Activated CD4-positive, alpha-beta T cell treated with anti-CD3 and anti-CD28 coated beads, Interleukin-2, Interleukin-6, amounts not matched to agents 100 ng/mL and 50 ng/mL, durations not matched to agents 16 hours and 8 hours (primary cell): ENCODE measurements around the gene HEXA.

ENCODE experiments used
- DNase-seq: peaks from one replicate; pipeline ENCODE4 v3.0.0-alpha.2; 2020

HEXA gene

GRCh38 chr15:72318408-72318942 is 57.3 kb downstream of the HEXA start:
- DNase-seq, result no peak

- no peak for DNase-seq
These were observed 60.0 kb downstream of the HEXA start for GRCh38 chr15:72315706-72316370.

GRCh38 chr15:72313881-72314280 is 61.9 kb downstream of the HEXA start:
- no peak for DNase-seq

- no peak for DNase-seq
These were observed 62.4 kb downstream of the HEXA start for GRCh38 chr15:72313448-72313840.

- DNase-seq, result peak; percentile 76
These were observed 63.0 kb downstream of the HEXA start for GRCh38 chr15:72312605-72313447.

DNA sequence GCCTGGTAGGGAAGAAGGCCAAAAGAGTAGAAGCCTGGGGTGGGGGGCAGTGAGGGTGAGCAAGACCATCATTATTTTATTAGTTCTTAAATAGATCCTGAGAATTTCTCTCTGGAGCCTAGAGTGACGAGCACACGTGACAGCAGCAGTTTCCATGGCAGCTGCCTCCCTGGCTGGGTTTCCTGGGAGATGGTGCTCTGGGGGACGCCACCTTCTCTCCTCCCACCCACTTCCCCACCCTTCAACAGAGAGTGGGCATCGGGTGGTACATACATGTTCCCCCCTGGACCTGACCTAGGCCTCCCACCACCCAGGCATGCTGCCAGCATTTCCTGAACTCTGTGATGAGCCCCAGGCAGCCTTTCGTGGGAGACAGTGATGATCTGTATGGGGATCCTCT is 68.8 kb downstream of the HEXA start:
- no peak for DNase-seq

DNA sequence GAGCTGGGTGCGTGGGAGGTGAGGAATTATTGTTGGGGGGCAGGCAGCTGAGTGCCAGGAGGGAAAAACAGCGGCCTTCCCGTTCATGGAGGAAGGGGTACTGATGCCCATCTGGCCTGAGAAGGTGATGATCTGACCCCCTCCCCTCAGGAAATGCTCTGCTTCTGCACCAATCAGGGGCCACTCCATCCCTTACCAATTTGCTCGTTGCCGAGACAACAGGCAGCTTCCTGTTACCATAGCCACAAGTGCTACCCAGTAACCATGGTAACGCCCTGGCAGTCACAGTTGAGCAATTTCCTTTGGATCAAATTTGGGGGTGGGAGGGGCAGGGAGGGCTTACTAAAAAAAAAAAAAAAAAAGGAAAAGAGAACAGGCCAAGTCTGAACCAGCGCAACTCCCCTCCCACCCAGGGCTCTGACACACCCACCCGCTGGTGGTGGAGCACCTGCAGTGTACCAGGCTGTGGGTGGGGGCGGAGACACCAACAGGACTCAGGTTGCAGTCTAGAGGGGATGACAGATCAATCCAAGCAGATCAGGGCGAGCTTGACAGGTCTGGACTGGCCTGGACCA is 69.5 kb downstream of the HEXA start:
- peak; percentile 70 for DNase-seq

DNA sequence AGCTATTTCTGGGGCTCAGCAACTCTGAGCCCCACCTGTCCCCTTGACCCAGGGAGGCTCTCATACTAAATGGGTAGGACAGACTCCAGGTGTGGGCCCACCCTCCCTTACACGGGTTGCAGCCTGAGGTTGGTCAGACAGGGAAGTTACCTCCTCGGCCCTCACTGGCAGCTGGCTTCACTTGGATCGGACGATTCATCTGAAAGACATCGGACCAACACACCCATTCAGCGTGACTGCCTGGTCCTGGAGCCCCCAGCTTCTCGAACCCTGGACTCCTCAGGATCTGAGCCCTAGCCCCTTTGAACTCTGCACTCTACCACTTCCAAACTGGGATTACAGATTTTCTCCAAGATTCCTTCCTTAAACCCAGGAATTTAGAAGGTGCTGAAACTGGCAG is 71.2 kb downstream of the HEXA start:
- no peak for DNase-seq

GRCh38 chr15:72302955-72303354 is 72.9 kb downstream of the HEXA start:
- no peak for DNase-seq
